ENCODE results near the gene IKBIP.

The IKBIP gene

GRCh38 chr12:98653866-98654493, 9.4 kb upstream of the IKBIP start:
- TF ChIP-seq, protein P1, sequence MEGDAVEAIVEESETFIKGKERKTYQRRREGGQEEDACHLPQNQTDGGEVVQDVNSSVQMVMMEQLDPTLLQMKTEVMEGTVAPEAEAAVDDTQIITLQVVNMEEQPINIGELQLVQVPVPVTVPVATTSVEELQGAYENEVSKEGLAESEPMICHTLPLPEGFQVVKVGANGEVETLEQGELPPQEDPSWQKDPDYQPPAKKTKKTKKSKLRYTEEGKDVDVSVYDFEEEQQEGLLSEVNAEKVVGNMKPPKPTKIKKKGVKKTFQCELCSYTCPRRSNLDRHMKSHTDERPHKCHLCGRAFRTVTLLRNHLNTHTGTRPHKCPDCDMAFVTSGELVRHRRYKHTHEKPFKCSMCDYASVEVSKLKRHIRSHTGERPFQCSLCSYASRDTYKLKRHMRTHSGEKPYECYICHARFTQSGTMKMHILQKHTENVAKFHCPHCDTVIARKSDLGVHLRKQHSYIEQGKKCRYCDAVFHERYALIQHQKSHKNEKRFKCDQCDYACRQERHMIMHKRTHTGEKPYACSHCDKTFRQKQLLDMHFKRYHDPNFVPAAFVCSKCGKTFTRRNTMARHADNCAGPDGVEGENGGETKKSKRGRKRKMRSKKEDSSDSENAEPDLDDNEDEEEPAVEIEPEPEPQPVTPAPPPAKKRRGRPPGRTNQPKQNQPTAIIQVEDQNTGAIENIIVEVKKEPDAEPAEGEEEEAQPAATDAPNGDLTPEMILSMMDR (conservative IDR thresholded peaks at IDR 0.05; ENCODE audit: low read depth, low read length), result peak; percentile 55
- no peak overlapping the region for H2AFZ ChIP-seq (ENCODE audit: low read depth)
- no peaks in the 10 kb centered on the region for H3K4me1 ChIP-seq (ENCODE audit: low read depth, poor library complexity, severe bottlenecking)
- no peak overlapping the region for H3K9ac ChIP-seq
- H3K4me2 ChIP-seq, result no peak overlapping the region
- H3K27me3 ChIP-seq (ENCODE audit: insufficient read depth, low read depth), result no peaks in the 10 kb centered on the region
- no peaks in the 10 kb centered on the region for H3K79me2 ChIP-seq (ENCODE audit: insufficient read depth, low read depth)
- no peaks in the 10 kb centered on the region for H4K20me1 ChIP-seq (ENCODE audit: insufficient read depth)
- H3K36me3 ChIP-seq (ENCODE audit: insufficient read depth), result no peaks in the 10 kb centered on the region
- H3K27ac ChIP-seq, result no peak overlapping the region
- no peak overlapping the region for H3K4me3 ChIP-seq (IDR thresholded peaks at IDR 0.05; ENCODE audit: insufficient read depth, low read depth, low read length)

- Histone ChIP-seq H3K9ac (no peak overlapping the region), H3K4me1 (ENCODE audit: low read depth, poor library complexity, severe bottlenecking) (no peaks in the 10 kb centered on the region), H3K4me3 (IDR thresholded peaks at IDR 0.05; ENCODE audit: insufficient read depth, low read depth, low read length) (no peak overlapping the region), H3K79me2 (ENCODE audit: insufficient read depth, low read depth) (no peaks in the 10 kb centered on the region), H2AFZ (ENCODE audit: low read depth) (no peak overlapping the region), H3K36me3 (ENCODE audit: insufficient read depth) (no peaks in the 10 kb centered on the region), H3K4me2 (no peak overlapping the region), H3K27me3 (ENCODE audit: insufficient read depth, low read depth) (no peaks in the 10 kb centered on the region), H4K20me1 (ENCODE audit: insufficient read depth) (no peaks in the 10 kb centered on the region), H3K27ac (no peak overlapping the region)
- TF ChIP-seq, protein P1 (conservative IDR thresholded peaks at IDR 0.05; ENCODE audit: low read depth, low read length), result no peak
Measured at GRCh38 chr12:98651328-98651727, 6.7 kb upstream of the IKBIP start.

- TF ChIP-seq, protein P1 (conservative IDR thresholded peaks at IDR 0.05; ENCODE audit: low read depth, low read length), result no peak
- Histone ChIP-seq H3K4me2 (peak overlapping the region; percentile 60; the same call in 1 of the 2 replicates), H3K27ac (no peak overlapping the region), H3K9ac (no peak overlapping the region), H3K27me3 (ENCODE audit: insufficient read depth, low read depth) (no peaks in the 10 kb centered on the region), H4K20me1 (ENCODE audit: insufficient read depth) (no peaks in the 10 kb centered on the region), H3K4me1 (ENCODE audit: low read depth, poor library complexity, severe bottlenecking) (peaks cover 7% of the 10 kb centered on the region), H3K4me3 (IDR thresholded peaks at IDR 0.05; ENCODE audit: insufficient read depth, low read depth, low read length) (no peak overlapping the region), H3K36me3 (ENCODE audit: insufficient read depth) (no peaks in the 10 kb centered on the region), H3K79me2 (ENCODE audit: insufficient read depth, low read depth) (peaks cover 22% of the 10 kb centered on the region), H2AFZ (ENCODE audit: low read depth) (no peak overlapping the region)
Measured at GRCh38 chr12:98646294-98647090, 1.9 kb upstream of the IKBIP start.

- Histone ChIP-seq H3K4me1 (ENCODE audit: low read depth, poor library complexity, severe bottlenecking) (peaks cover 7% of the 10 kb centered on the region), H3K27ac (no peak overlapping the region), H3K36me3 (ENCODE audit: insufficient read depth) (no peaks in the 10 kb centered on the region), H2AFZ (ENCODE audit: low read depth) (peak overlapping the region; percentile 76), H3K4me2 (peak overlapping the region; percentile 60), H4K20me1 (ENCODE audit: insufficient read depth) (no peaks in the 10 kb centered on the region), H3K27me3 (ENCODE audit: insufficient read depth, low read depth) (no peaks in the 10 kb centered on the region), H3K79me2 (ENCODE audit: insufficient read depth, low read depth) (peaks cover 30% of the 10 kb centered on the region), H3K4me3 (IDR thresholded peaks at IDR 0.05; ENCODE audit: insufficient read depth, low read depth, low read length) (no peak overlapping the region), H3K9ac (peak overlapping the region; percentile 20; the same call in 1 of the 2 replicates)
- TF ChIP-seq, protein P1 (conservative IDR thresholded peaks at IDR 0.05; ENCODE audit: low read depth, low read length), result no peak
Measured at GRCh38 chr12:98645572-98646067, 1.0 kb upstream of the IKBIP start.

Data from KMS-11 (cell line).